ENCODE measurements around the gene IGFBP6.

IGFBP6 gene

GRCh38 chr12:53057816-53058500 lies 39.5 kb upstream of the IGFBP6 start:
- Histone ChIP-seq H4K8ac (ENCODE audit: low read depth, low read length) (no peak overlapping the region), H3K9me3 (replicated peaks in 1 of 2; ENCODE audit: control insufficient read depth in 2 of 2, insufficient read depth in 1 of 2, low read depth in 1 of 2, low read length in 2 of 2) (no peaks in the 10 kb centered on the region), H2AFZ (ENCODE audit: low read length) (no peak overlapping the region), H2BK15ac (ENCODE audit: low read length) (peak overlapping the region; percentile 62), H3K27me3 (ENCODE audit: control insufficient read depth in 3 of 3, insufficient read depth in 3 of 3, low read depth in 1 of 3, low read length in 3 of 3) (no peaks in the 10 kb centered on the region), H3K4ac (ENCODE audit: low read length) (no peak overlapping the region), H2AK5ac (ENCODE audit: low read depth, low read length) (peak overlapping the region; percentile 39), H4K91ac (ENCODE audit: low read depth, low read length, poor library complexity) (no peak overlapping the region), H3K18ac (ENCODE audit: low read length) (peak overlapping the region; percentile 41), H3K4me2 (ENCODE audit: insufficient read depth, low read length, poor library complexity, severe bottlenecking) (no peak overlapping the region), H3K9ac (ENCODE audit: low read depth, low read length, poor library complexity) (peak overlapping the region; percentile 13), H3K27ac (replicated peaks; ENCODE audit: low read length) (no peak overlapping the region), H3K79me1 (ENCODE audit: low read depth, low read length) (no peaks in the 10 kb centered on the region), H3K4me1 (ENCODE audit: control insufficient read depth in 2 of 2, insufficient read depth in 1 of 2, low read depth in 1 of 2, low read length in 2 of 2) (peaks cover 0 to 6% of the 10 kb centered on the region in 2 donors), H2BK120ac (ENCODE audit: low read depth, low read length) (no peak overlapping the region), H3K36me3 (replicated peaks in 1 of 2; ENCODE audit: control insufficient read depth in 2 of 2, insufficient read depth in 2 of 2, low read length in 2 of 2) (no peaks in the 10 kb centered on the region), H2BK5ac (ENCODE audit: low read length) (no peak overlapping the region), H3K4me3 (ENCODE audit: low read length in 2 of 2) (no peak overlapping the region), H3K23ac (ENCODE audit: low read depth, low read length, poor library complexity) (peak overlapping the region; percentile 34), H2BK12ac (ENCODE audit: low read length) (no peak overlapping the region), H3K14ac (ENCODE audit: low read length) (no peak overlapping the region)
- no CpG with 5 or more reads among the region's 13 CpGs for WGBS, 2 donors (ENCODE audit: extremely low coverage in 2 of 2, insufficient read length in 2 of 2, insufficient replicate concordance in 1 of 2)
- DNase-seq (ENCODE audit: low spot score) = no peak

DNA sequence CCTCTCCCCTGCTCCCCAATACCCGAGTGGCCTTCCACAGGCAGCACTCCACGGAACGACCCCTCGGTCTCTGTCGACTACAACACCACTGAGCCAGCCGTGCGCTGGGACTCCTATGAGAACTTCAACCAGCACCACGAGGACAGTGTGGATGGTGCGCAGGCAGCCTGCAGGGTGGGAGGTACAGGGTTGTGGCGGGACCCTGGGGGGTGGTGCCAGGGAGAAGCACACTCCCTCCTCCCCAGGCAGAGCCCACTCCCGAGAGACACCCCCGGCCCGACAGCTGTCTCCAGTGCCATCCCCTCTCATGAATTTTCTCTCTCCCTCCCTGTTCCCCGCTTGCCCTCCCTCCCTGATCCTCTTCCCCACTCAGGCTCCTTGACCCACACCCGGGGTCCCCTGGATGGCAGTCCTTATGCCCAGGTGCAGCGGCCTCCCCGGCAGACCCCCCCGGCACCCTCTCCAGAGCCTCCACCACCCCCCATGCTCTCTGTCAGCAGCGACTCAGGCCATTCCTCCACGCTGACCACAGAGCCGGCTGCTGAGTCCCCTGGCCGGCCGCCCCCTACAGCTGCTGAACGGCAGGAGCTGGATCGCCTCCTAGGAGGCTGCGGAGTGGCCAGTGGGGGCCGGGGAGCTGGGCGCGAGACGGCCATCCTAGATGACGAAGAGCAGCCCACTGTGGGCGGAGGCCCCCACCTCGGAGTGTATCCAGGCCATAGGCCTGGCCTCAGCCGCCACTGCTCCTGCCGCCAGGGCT lies 38.6 kb upstream of the IGFBP6 start:
- H4K8ac ChIP-seq (ENCODE audit: low read depth, low read length) = no peak overlapping the region
- H3K9ac ChIP-seq (ENCODE audit: low read depth, low read length, poor library complexity) = no peak overlapping the region
- no peak overlapping the region for H2BK5ac ChIP-seq (ENCODE audit: low read length)
- no peak overlapping the region for H2BK15ac ChIP-seq (ENCODE audit: low read length)
- no peak overlapping the region for H3K18ac ChIP-seq (ENCODE audit: low read length)
- H3K36me3 ChIP-seq (replicated peaks in 1 of 2; ENCODE audit: control insufficient read depth in 2 of 2, insufficient read depth in 2 of 2, low read length in 2 of 2) = no peaks in the 10 kb centered on the region
- no peaks in the 10 kb centered on the region for H3K9me3 ChIP-seq (replicated peaks in 1 of 2; ENCODE audit: control insufficient read depth in 2 of 2, insufficient read depth in 1 of 2, low read depth in 1 of 2, low read length in 2 of 2)
- no peak overlapping the region for H3K4me3 ChIP-seq (ENCODE audit: low read length in 2 of 2)
- H3K4me2 ChIP-seq (ENCODE audit: insufficient read depth, low read length, poor library complexity, severe bottlenecking) = no peak overlapping the region
- peak overlapping the region; percentile 89 for H3K23ac ChIP-seq (ENCODE audit: low read depth, low read length, poor library complexity)
- no peak overlapping the region for H4K91ac ChIP-seq (ENCODE audit: low read depth, low read length, poor library complexity)
- no peaks in the 10 kb centered on the region for H3K27me3 ChIP-seq (ENCODE audit: control insufficient read depth in 3 of 3, insufficient read depth in 3 of 3, low read depth in 1 of 3, low read length in 3 of 3)
- H3K27ac ChIP-seq (replicated peaks; ENCODE audit: low read length) = no peak overlapping the region
- no peak overlapping the region for H2BK12ac ChIP-seq (ENCODE audit: low read length)
- H2BK120ac ChIP-seq (ENCODE audit: low read depth, low read length) = no peak overlapping the region
- no peak for DNase-seq (ENCODE audit: low spot score)
- H2AFZ ChIP-seq (ENCODE audit: low read length) = no peak overlapping the region
- peak overlapping the region; percentile 97 for H2AK5ac ChIP-seq (ENCODE audit: low read depth, low read length)
- H3K79me1 ChIP-seq (ENCODE audit: low read depth, low read length) = no peaks in the 10 kb centered on the region
- no CpG with 5 or more reads among the region's 35 CpGs for WGBS, 2 donors (ENCODE audit: extremely low coverage in 2 of 2, insufficient read length in 2 of 2, insufficient replicate concordance in 1 of 2)
- no peak overlapping the region for H3K14ac ChIP-seq (ENCODE audit: low read length)
- no peak overlapping the region for H3K4ac ChIP-seq (ENCODE audit: low read length)
- peaks cover 0 to 2% of the 10 kb centered on the region in 2 donors for H3K4me1 ChIP-seq (ENCODE audit: control insufficient read depth in 2 of 2, insufficient read depth in 1 of 2, low read depth in 1 of 2, low read length in 2 of 2)

- Histone ChIP-seq H4K8ac (ENCODE audit: low read depth, low read length) (peak overlapping the region; percentile 43), H2AK5ac (ENCODE audit: low read depth, low read length) (peak overlapping the region; percentile 97), H3K18ac (ENCODE audit: low read length) (peak overlapping the region; percentile 92), H3K27ac (replicated peaks; ENCODE audit: low read length) (no peak overlapping the region), H2BK5ac (ENCODE audit: low read length) (no peak overlapping the region), H2BK15ac (ENCODE audit: low read length) (peak overlapping the region; percentile 87), H4K91ac (ENCODE audit: low read depth, low read length, poor library complexity) (peak overlapping the region; percentile 53), H3K4me2 (ENCODE audit: insufficient read depth, low read length, poor library complexity, severe bottlenecking) (no peak overlapping the region), H2BK120ac (ENCODE audit: low read depth, low read length) (peak overlapping the region; percentile 72), H3K9me3 (replicated peaks in 1 of 2; ENCODE audit: control insufficient read depth in 2 of 2, insufficient read depth in 1 of 2, low read depth in 1 of 2, low read length in 2 of 2) (no peaks in the 10 kb centered on the region), H3K27me3 (ENCODE audit: control insufficient read depth in 3 of 3, insufficient read depth in 3 of 3, low read depth in 1 of 3, low read length in 3 of 3) (no peaks in the 10 kb centered on the region), H3K4me1 (ENCODE audit: control insufficient read depth in 2 of 2, insufficient read depth in 1 of 2, low read depth in 1 of 2, low read length in 2 of 2) (peaks cover 0 to 2% of the 10 kb centered on the region in 2 donors), H3K23ac (ENCODE audit: low read depth, low read length, poor library complexity) (peak overlapping the region; percentile 89), H3K79me1 (ENCODE audit: low read depth, low read length) (no peaks in the 10 kb centered on the region), H2AFZ (ENCODE audit: low read length) (no peak overlapping the region), H3K36me3 (replicated peaks in 1 of 2; ENCODE audit: control insufficient read depth in 2 of 2, insufficient read depth in 2 of 2, low read length in 2 of 2) (peaks cover 0 to 2% of the 10 kb centered on the region in 2 donors), H3K4ac (ENCODE audit: low read length) (no peak overlapping the region), H3K14ac (ENCODE audit: low read length) (peak overlapping the region; percentile 71), H3K4me3 (ENCODE audit: low read length in 2 of 2) (peak overlapping the region in 1 of 2 donors; percentile 62), H3K9ac (ENCODE audit: low read depth, low read length, poor library complexity) (no peak overlapping the region), H2BK12ac (ENCODE audit: low read length) (peak overlapping the region; percentile 24)
- WGBS, 2 donors (ENCODE audit: extremely low coverage in 2 of 2, insufficient read length in 2 of 2, insufficient replicate concordance in 1 of 2) = no CpG with 5 or more reads among the region's 24 CpGs
- DNase-seq (ENCODE audit: low spot score) = no peak
Measured at GRCh38 chr12:53059434-53060063, 37.9 kb upstream of the IGFBP6 start.
